ENCODE results near the gene ARF4.

ARF4 gene

GRCh38 chr3:57597127-57597923, at the start of gene ARF4:
Gene ARF4, minus strand, starts transcription at chr3:57597344. Its CDS starts 204 bp downstream, at chr3:57597140.
- TF ChIP-seq REST (IDR thresholded peaks at IDR 0.05; ENCODE audit: low read depth) (no peak), TCF12 (IDR thresholded peaks at IDR 0.05; ENCODE audit: low read depth) (no peak), EGR1 (IDR thresholded peaks at IDR 0.05) (no peak; the same call in 1 of the 2 replicates), CREB1 (IDR thresholded peaks at IDR 0.05; ENCODE audit: low read depth) (peak; percentile 92), FOXM1 (IDR thresholded peaks at IDR 0.05; ENCODE audit: borderline replicate concordance, low read depth) (no peak), MAX (IDR thresholded peaks at IDR 0.05) (peak; percentile 85), ZBTB7A (IDR thresholded peaks at IDR 0.05; ENCODE audit: low read depth) (no peak; the same call in 1 of the 2 replicates), TEAD4 (IDR thresholded peaks at IDR 0.05) (no peak), YY1 (IDR thresholded peaks at IDR 0.05; ENCODE audit: low read depth) (peak; percentile 56), RAD21 (IDR thresholded peaks at IDR 0.05; ENCODE audit: low read depth) (no peak), EP300 (IDR thresholded peaks at IDR 0.05; ENCODE audit: borderline replicate concordance) (peak; percentile 40; the same call in 1 of the 2 replicates), NFIC (IDR thresholded peaks at IDR 0.05) (no peak), USF1 (IDR thresholded peaks at IDR 0.05) (0 out of 2 replicates have a peak, but pooled peaks have one; percentile 19), TAF1 (IDR thresholded peaks at IDR 0.05; ENCODE audit: low read depth) (peak; percentile 76), CEBPB (IDR thresholded peaks at IDR 0.05) (no peak)

- TF ChIP-seq USF1 (IDR thresholded peaks at IDR 0.05) (no peak), RAD21 (IDR thresholded peaks at IDR 0.05; ENCODE audit: low read depth) (peak; percentile 16; the same call in 1 of the 2 replicates)
Observed at GRCh38 chr3:57646723-57647122, 49.6 kb upstream of the ARF4 start.

- TF ChIP-seq CREB1 (IDR thresholded peaks at IDR 0.05; ENCODE audit: low read depth), result no peak
- no peak for TF ChIP-seq FOXM1 (IDR thresholded peaks at IDR 0.05; ENCODE audit: borderline replicate concordance, low read depth)
- no peak for TF ChIP-seq ZBTB7A (IDR thresholded peaks at IDR 0.05; ENCODE audit: low read depth)
- TF ChIP-seq CEBPB (IDR thresholded peaks at IDR 0.05), result no peak
- no peak for TF ChIP-seq TCF12 (IDR thresholded peaks at IDR 0.05; ENCODE audit: low read depth)
- TF ChIP-seq RAD21 (IDR thresholded peaks at IDR 0.05; ENCODE audit: low read depth), result no peak
- TF ChIP-seq YY1 (IDR thresholded peaks at IDR 0.05; ENCODE audit: low read depth), result no peak
Observed at GRCh38 chr3:57644740-57645139, 47.6 kb upstream of the ARF4 start.

GRCh38 chr3:57637391-57637790, 40.2 kb upstream of the ARF4 start:
- TF ChIP-seq ZBTB7A (IDR thresholded peaks at IDR 0.05; ENCODE audit: low read depth), result no peak
- 0 out of 2 replicates have a peak, but pooled peaks have one; percentile 10 for TF ChIP-seq CEBPB (IDR thresholded peaks at IDR 0.05)
- no peak for TF ChIP-seq TEAD4 (IDR thresholded peaks at IDR 0.05)

GRCh38 chr3:57634259-57634658, 37.1 kb upstream of the ARF4 start:
- TF ChIP-seq CEBPB (IDR thresholded peaks at IDR 0.05), result peak; percentile 38; the same call in 1 of the 2 replicates

GRCh38 chr3:57627976-57628375, 30.8 kb upstream of the ARF4 start:
- TF ChIP-seq USF1 (IDR thresholded peaks at IDR 0.05), result 0 out of 2 replicates have a peak, but pooled peaks have one; percentile 6
- TF ChIP-seq YY1 (IDR thresholded peaks at IDR 0.05; ENCODE audit: low read depth), result no peak
- TF ChIP-seq RAD21 (IDR thresholded peaks at IDR 0.05; ENCODE audit: low read depth), result peak; percentile 9; the same call in 1 of the 2 replicates
- peak; percentile 64 for TF ChIP-seq NFIC (IDR thresholded peaks at IDR 0.05)
- peak; percentile 34; the same call in 1 of the 2 replicates for TF ChIP-seq TCF12 (IDR thresholded peaks at IDR 0.05; ENCODE audit: low read depth)
- TF ChIP-seq CREB1 (IDR thresholded peaks at IDR 0.05; ENCODE audit: low read depth), result no peak
- TF ChIP-seq EGR1 (IDR thresholded peaks at IDR 0.05), result no peak
- TF ChIP-seq REST (IDR thresholded peaks at IDR 0.05; ENCODE audit: low read depth), result no peak

Data from Ishikawa (cell line).